ENCODE results near the gene CYFIP1.

The CYFIP1 gene

DNA sequence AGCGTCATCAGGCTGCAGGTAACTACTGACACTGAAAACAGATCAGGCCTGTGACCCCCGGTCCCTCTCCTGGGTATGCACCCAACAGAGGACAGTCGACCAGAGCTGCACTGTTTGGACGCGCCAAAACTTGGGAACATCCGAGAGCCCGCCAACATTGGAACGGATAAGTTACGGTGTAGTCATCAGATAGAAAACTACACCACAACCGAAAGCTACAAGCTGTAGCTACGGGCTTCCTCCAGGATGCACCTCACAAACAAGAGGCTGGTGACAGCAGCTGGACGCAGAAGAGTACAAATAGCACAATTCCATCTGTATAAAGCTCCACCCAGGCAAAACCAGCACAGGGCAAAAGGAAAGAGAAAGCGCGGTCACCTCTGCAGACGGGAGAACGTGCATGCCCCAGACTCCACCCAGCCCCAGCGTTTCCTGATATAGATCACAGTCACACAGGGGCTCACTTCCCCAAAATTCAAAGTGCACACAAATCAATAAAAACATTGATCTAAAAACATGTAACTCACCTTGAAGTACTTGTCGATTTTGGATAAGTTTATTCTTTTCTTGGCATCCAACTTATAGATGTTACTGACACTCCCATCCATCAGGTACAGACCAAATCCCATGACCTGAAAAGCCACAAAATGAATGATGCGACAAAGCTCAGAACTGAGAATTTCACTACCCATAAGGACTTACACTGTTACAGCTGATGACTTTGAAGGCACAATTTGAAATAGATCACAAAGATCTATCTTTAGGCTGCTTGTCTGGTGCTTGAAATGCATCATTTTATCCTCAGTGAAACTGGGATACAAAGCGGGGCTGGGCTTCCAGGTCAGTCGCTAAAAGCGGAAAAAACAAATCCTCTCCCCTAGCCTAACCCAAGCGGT lies 43.3 kb downstream of the CYFIP1 start:
- TF ChIP-seq TAF1 (IDR thresholded peaks at IDR 0.05; ENCODE audit: low read depth) (no peak), YY1 (IDR thresholded peaks at IDR 0.05; ENCODE audit: low read depth) (no peak), FOXM1 (IDR thresholded peaks at IDR 0.05; ENCODE audit: borderline replicate concordance, low read depth) (no peak), TEAD4 (IDR thresholded peaks at IDR 0.05) (no peak), RAD21 (IDR thresholded peaks at IDR 0.05; ENCODE audit: low read depth) (no peak)
- TF ChIP-seq, protein P1, sequence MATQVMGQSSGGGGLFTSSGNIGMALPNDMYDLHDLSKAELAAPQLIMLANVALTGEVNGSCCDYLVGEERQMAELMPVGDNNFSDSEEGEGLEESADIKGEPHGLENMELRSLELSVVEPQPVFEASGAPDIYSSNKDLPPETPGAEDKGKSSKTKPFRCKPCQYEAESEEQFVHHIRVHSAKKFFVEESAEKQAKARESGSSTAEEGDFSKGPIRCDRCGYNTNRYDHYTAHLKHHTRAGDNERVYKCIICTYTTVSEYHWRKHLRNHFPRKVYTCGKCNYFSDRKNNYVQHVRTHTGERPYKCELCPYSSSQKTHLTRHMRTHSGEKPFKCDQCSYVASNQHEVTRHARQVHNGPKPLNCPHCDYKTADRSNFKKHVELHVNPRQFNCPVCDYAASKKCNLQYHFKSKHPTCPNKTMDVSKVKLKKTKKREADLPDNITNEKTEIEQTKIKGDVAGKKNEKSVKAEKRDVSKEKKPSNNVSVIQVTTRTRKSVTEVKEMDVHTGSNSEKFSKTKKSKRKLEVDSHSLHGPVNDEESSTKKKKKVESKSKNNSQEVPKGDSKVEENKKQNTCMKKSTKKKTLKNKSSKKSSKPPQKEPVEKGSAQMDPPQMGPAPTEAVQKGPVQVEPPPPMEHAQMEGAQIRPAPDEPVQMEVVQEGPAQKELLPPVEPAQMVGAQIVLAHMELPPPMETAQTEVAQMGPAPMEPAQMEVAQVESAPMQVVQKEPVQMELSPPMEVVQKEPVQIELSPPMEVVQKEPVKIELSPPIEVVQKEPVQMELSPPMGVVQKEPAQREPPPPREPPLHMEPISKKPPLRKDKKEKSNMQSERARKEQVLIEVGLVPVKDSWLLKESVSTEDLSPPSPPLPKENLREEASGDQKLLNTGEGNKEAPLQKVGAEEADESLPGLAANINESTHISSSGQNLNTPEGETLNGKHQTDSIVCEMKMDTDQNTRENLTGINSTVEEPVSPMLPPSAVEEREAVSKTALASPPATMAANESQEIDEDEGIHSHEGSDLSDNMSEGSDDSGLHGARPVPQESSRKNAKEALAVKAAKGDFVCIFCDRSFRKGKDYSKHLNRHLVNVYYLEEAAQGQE (IDR thresholded peaks at IDR 0.05; ENCODE audit: low read depth), result no peak
- TF ChIP-seq, protein P2, sequence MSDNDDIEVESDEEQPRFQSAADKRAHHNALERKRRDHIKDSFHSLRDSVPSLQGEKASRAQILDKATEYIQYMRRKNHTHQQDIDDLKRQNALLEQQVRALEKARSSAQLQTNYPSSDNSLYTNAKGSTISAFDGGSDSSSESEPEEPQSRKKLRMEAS (IDR thresholded peaks at IDR 0.05), result no peak

DNA sequence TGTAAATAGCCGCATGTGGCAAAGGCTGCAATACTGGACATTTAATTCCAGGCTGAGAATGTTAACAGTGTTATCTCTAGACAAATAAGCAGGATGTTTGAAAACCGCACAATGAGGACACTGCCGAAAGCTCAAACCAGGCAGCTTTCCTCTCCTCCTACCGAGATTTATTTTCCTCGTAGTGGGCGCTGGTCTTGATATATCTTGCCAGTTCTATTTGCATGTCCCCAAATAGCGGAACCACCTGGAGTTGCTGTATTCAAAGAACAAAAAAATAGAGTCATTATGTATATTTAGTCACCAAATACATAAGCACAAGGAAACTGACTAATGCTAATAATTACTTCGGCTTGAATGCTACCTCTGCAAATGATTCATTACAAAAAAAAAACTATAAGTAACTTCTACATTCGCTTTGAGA lies 46.5 kb downstream of the CYFIP1 start:
- TF ChIP-seq YY1 (IDR thresholded peaks at IDR 0.05; ENCODE audit: low read depth) (no peak), CREB1 (IDR thresholded peaks at IDR 0.05; ENCODE audit: low read depth) (no peak), CEBPB (IDR thresholded peaks at IDR 0.05) (no peak), TAF1 (IDR thresholded peaks at IDR 0.05; ENCODE audit: low read depth) (no peak), TEAD4 (IDR thresholded peaks at IDR 0.05) (no peak), NFIC (IDR thresholded peaks at IDR 0.05) (no peak), ZBTB7A (IDR thresholded peaks at IDR 0.05; ENCODE audit: low read depth) (no peak), RAD21 (IDR thresholded peaks at IDR 0.05; ENCODE audit: low read depth) (no peak), TCF12 (IDR thresholded peaks at IDR 0.05; ENCODE audit: low read depth) (no peak), EP300 (IDR thresholded peaks at IDR 0.05; ENCODE audit: borderline replicate concordance) (no peak), EGR1 (IDR thresholded peaks at IDR 0.05) (no peak), FOXM1 (IDR thresholded peaks at IDR 0.05; ENCODE audit: borderline replicate concordance, low read depth) (no peak)
- TF ChIP-seq, protein P1 (IDR thresholded peaks at IDR 0.05; ENCODE audit: low read depth), result no peak
- TF ChIP-seq, protein P3, sequence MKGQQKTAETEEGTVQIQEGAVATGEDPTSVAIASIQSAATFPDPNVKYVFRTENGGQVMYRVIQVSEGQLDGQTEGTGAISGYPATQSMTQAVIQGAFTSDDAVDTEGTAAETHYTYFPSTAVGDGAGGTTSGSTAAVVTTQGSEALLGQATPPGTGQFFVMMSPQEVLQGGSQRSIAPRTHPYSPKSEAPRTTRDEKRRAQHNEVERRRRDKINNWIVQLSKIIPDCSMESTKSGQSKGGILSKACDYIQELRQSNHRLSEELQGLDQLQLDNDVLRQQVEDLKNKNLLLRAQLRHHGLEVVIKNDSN (IDR thresholded peaks at IDR 0.05), result no peak
- TF ChIP-seq, protein P2 (IDR thresholded peaks at IDR 0.05), result no peak

DNA sequence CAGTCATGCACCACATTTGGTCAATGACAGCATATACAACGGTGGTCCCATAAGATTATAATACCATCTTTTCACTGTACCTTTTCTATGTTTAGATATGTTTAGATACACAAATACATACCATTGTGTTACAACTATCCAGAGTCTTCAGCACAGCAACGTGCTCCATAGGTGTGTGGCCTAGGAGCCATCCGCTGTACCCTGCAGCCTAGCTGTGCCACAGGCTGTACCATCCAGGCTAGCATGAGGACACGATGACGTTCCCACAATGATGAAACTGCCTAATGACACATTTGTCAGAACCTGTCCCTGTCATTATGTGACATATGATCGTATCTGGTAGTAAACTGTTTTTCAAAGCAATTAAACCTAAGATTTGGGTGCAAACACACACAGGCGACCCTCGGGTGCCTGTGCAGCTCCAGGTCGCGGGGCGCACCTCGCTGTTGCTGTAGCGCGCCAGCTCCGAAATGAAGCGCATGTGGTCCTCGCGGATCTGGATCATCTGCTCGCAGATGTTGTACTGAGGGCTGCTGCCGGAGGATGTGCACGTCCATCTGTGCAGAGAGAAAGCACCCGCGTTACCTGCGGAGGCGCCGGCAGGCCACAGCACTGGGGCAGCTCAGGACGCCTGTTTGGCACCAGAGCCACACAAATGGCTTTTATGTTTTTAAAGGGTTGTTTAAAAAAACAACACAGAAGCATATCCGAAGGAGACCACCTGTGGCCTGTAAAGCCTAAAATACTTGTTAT lies 48.2 kb downstream of the CYFIP1 start:
- no peak for TF ChIP-seq ZBTB7A (IDR thresholded peaks at IDR 0.05; ENCODE audit: low read depth)
- TF ChIP-seq, protein P1 (IDR thresholded peaks at IDR 0.05; ENCODE audit: low read depth), result no peak
- no peak for TF ChIP-seq CREB1 (IDR thresholded peaks at IDR 0.05; ENCODE audit: low read depth)
- TF ChIP-seq FOXM1 (IDR thresholded peaks at IDR 0.05; ENCODE audit: borderline replicate concordance, low read depth), result no peak
- no peak for TF ChIP-seq NFIC (IDR thresholded peaks at IDR 0.05)
- TF ChIP-seq, protein P2 (IDR thresholded peaks at IDR 0.05), result no peak
- TF ChIP-seq RAD21 (IDR thresholded peaks at IDR 0.05; ENCODE audit: low read depth), result no peak
- no peak for TF ChIP-seq EP300 (IDR thresholded peaks at IDR 0.05; ENCODE audit: borderline replicate concordance)
- TF ChIP-seq YY1 (IDR thresholded peaks at IDR 0.05; ENCODE audit: low read depth), result no peak
- TF ChIP-seq, protein P3 (IDR thresholded peaks at IDR 0.05), result no peak
- no peak for TF ChIP-seq EGR1 (IDR thresholded peaks at IDR 0.05)
- TF ChIP-seq TCF12 (IDR thresholded peaks at IDR 0.05; ENCODE audit: low read depth), result no peak
